HL-60 (cell line): ENCODE results near the gene POU2AF3.

Source experiments
- CTCF ChIP-seq: IDR thresholded peaks from one replicate; pipeline ENCODE4 v1.5.1; 2011; ENCODE audit warnings: low read length, control low read depth, inconsistent platforms; ENCODE audit not compliant: insufficient read depth
- GABPA ChIP-seq: IDR thresholded peaks from 2 replicates; pipeline ENCODE4 v1.6.1; 2012; ENCODE audit warnings: low read depth
- POLR2AphosphoS5 ChIP-seq: IDR thresholded peaks from 2 replicates; pipeline ENCODE4 v1.6.1; 2012; ENCODE audit warnings: low read depth
- REST ChIP-seq: IDR thresholded peaks from 2 replicates; pipeline ENCODE4 v1.6.1; 2012; ENCODE audit warnings: low read depth; ENCODE audit not compliant: insufficient replicate concordance

DNA sequence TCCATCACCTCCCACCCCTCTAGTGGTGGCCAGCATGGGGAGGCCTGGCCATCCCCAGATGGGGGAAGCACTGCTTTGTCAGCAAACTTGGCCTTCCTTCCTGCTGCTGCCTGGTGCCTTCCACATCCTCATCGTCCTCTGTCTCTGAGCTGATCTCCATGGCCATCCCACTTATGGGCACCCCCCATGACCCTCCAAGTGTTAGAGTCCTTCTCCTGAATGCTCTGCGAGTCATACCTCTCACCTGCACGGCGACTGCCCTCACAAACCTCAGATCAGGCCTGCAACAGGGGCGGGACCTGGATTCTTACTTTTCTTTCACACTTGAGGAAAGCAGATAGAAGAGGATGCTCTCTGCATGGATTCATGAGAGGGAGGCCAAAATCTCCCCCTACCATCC is 56.8 kb downstream of the POU2AF3 start:
- TF ChIP-seq GABPA = no peak
- no peak for TF ChIP-seq CTCF
- no peak for TF ChIP-seq POLR2AphosphoS5
- TF ChIP-seq REST = no peak
